Measurements from ENCODE around the gene NCOA6. TPM values are rescaled to one million over a fixed set of nuclear protein-coding genes. Genes with fewer than 3 reads are reported as not detected.

Gene NCOA6
- total RNA-seq, 2 experiments from 2014 or later = 14.6 to 16.3 TPM

GRCh38 chr20:34710861-34711574 lies 114.4 kb downstream of the NCOA6 start:
- ATAC-seq (ENCODE audit: poor library complexity) = no peak
- POLR2A ChIA-PET = interaction anchor here (0.8 kb wide), 1 partner anchor 34 kb away, joined by 3 read pairs; the partner anchor contains the start of gene PIGU
- CTCF ChIA-PET = interaction anchor here (0.6 to 1.7 kb wide), 3 partner anchors 9 to 174 kb away, joined by 3 to 6 read pairs (median 3); no protein-coding TSS in a partner anchor
- Mint-ChIP-seq H3K27ac (peak overlapping the region; percentile 94), H3K9me3 (no peaks in the 10 kb centered on the region), H3K27me3 (no peaks in the 10 kb centered on the region), H3K4me1 (ENCODE audit: low read depth) (peaks cover 21% of the 10 kb centered on the region), H3K36me3 (ENCODE audit: low read depth) (peaks cover 33% of the 10 kb centered on the region), H3K4me3 (peak overlapping the region; percentile 95)
- no peak overlapping the region for H3K4me3 ChIP-seq (ENCODE audit: low read length)
- intact Hi-C loops (cut with DNase I, micrococcal nuclease) = no loop called here
- peaks cover 22% of the 10 kb centered on the region for H3K4me1 ChIP-seq (ENCODE audit: insufficient read depth, low read length)
- H3K9me3 ChIP-seq (ENCODE audit: control insufficient read depth in 1 of 2, insufficient read depth in 1 of 2, low read length in 2 of 2) = no peaks in the 10 kb centered on the region
- H3K27ac ChIP-seq (ENCODE audit: low read depth in 1 of 2, low read length in 2 of 2) = no peak overlapping the region
- TF ChIP-seq CTCF (IDR thresholded peaks at IDR 0.05) = no peak
- peaks cover 17% of the 10 kb centered on the region for H3K36me3 ChIP-seq (ENCODE audit: insufficient read depth, low read length)
- no peaks in the 10 kb centered on the region for H3K27me3 ChIP-seq (ENCODE audit: control insufficient read depth in 1 of 2, insufficient read depth in 2 of 2, low read length in 2 of 2)
- peak in 3 of 14 experiments; percentile 11 to 31 (median 14) for DNase-seq

- H3K36me3 ChIP-seq (ENCODE audit: insufficient read depth, low read length) = peaks cover 16% of the 10 kb centered on the region
- peaks cover 22% of the 10 kb centered on the region for H3K4me1 ChIP-seq (ENCODE audit: insufficient read depth, low read length)
- POLR2A ChIA-PET = interaction anchor here (0.8 kb wide), 1 partner anchor 34 kb away, joined by 3 read pairs; the partner anchor contains the start of gene PIGU
- H3K4me1 Mint-ChIP-seq (ENCODE audit: low read depth) = peaks cover 24% of the 10 kb centered on the region
- peak overlapping the region; percentile 94 for H3K27ac Mint-ChIP-seq
- H3K36me3 Mint-ChIP-seq (ENCODE audit: low read depth) = peaks cover 33% of the 10 kb centered on the region
- no peaks in the 10 kb centered on the region for H3K27me3 Mint-ChIP-seq
- no peaks in the 10 kb centered on the region for H3K9me3 Mint-ChIP-seq
- no peak for DNase-seq
- TF ChIP-seq CTCF (IDR thresholded peaks at IDR 0.05) = no peak
- no peak for ATAC-seq (ENCODE audit: poor library complexity)
- H3K27me3 ChIP-seq (ENCODE audit: control insufficient read depth in 1 of 2, insufficient read depth in 2 of 2, low read length in 2 of 2) = no peaks in the 10 kb centered on the region
- H3K4me3 ChIP-seq (ENCODE audit: low read length) = peak overlapping the region; percentile 48
- peak overlapping the region; percentile 95 for H3K4me3 Mint-ChIP-seq
- CTCF ChIA-PET = interaction anchor here (0.6 to 1.9 kb wide), 4 partner anchors 10 to 194 kb away, joined by 3 to 7 read pairs (median 4); partner anchors contain the start of gene DYNLRB1
- H3K9me3 ChIP-seq (ENCODE audit: control insufficient read depth in 1 of 2, insufficient read depth in 1 of 2, low read length in 2 of 2) = no peaks in the 10 kb centered on the region
- intact Hi-C loops (cut with DNase I, micrococcal nuclease) = no loop called here
- no peak overlapping the region for H3K27ac ChIP-seq (ENCODE audit: low read depth in 1 of 2, low read length in 2 of 2)
Observed at GRCh38 chr20:34710568-34710839, 114.9 kb downstream of the NCOA6 start.

- H3K4me3 Mint-ChIP-seq = peak overlapping the region; percentile 95
- peaks cover 29% of the 10 kb centered on the region for H3K36me3 Mint-ChIP-seq (ENCODE audit: low read depth)
- peaks cover 11% of the 10 kb centered on the region for H3K36me3 ChIP-seq (ENCODE audit: insufficient read depth, low read length)
- peak overlapping the region; percentile 79 for H3K4me3 ChIP-seq (ENCODE audit: low read length)
- intact Hi-C loops (cut with DNase I, micrococcal nuclease) = loop anchor here (1.0 to 10.0 kb wide), 5 partner anchors 33 to 595 kb away; partner anchors contain the start of genes DYNLRB1 (in 1 of the 2), EIF2S2 (in 1 of the 2), MAP1LC3A (in 1 of the 2) and PIGU (in 1 of the 2)
- DNase-seq (peak in 9 of 14 experiments; percentile 28 to 84 (median 59)), ATAC-seq (ENCODE audit: poor library complexity) (peak; percentile 13)
- CTCF ChIA-PET = interaction anchor here (0.6 to 1.9 kb wide), 7 partner anchors 10 to 729 kb away, joined by 3 to 7 read pairs (median 4); partner anchors contain the start of genes DYNLRB1 and PIGU
- no peaks in the 10 kb centered on the region for H3K27me3 Mint-ChIP-seq
- H3K27ac ChIP-seq (ENCODE audit: low read depth in 1 of 2, low read length in 2 of 2) = peak overlapping the region; percentile 64 to 72
- TF ChIP-seq CTCF (IDR thresholded peaks at IDR 0.05) = no peak
- POLR2A ChIA-PET = interaction anchor here (1.3 kb wide), 1 partner anchor 33 kb away, joined by 5 read pairs; the partner anchor contains the start of gene PIGU
- H3K27me3 ChIP-seq (ENCODE audit: control insufficient read depth in 1 of 2, insufficient read depth in 2 of 2, low read length in 2 of 2) = no peaks in the 10 kb centered on the region
- no peaks in the 10 kb centered on the region for H3K9me3 ChIP-seq (ENCODE audit: control insufficient read depth in 1 of 2, insufficient read depth in 1 of 2, low read length in 2 of 2)
- H3K9me3 Mint-ChIP-seq = no peaks in the 10 kb centered on the region
- H3K4me1 Mint-ChIP-seq (ENCODE audit: low read depth) = peaks cover 29% of the 10 kb centered on the region
- peaks cover 27% of the 10 kb centered on the region for H3K4me1 ChIP-seq (ENCODE audit: insufficient read depth, low read length)
- peak overlapping the region; percentile 94 for H3K27ac Mint-ChIP-seq
Observed at GRCh38 chr20:34709831-34710567, 115.5 kb downstream of the NCOA6 start.

All from CD4-positive, alpha-beta T cell (primary cell).